ENCODE results near the gene CS.

GRCh38 chr12:56330936-56331490 lies 30.9 kb upstream of the CS start:
- TF ChIP-seq CTCF (IDR thresholded peaks at IDR 0.05; ENCODE audit: poor library complexity, severe bottlenecking), result no peak
- no peak for TF ChIP-seq TAF1 (IDR thresholded peaks at IDR 0.05; ENCODE audit: low read depth)
- no peak for TF ChIP-seq EP300 (conservative IDR thresholded peaks at IDR 0.05; ENCODE audit: poor library complexity, severe bottlenecking)
- no peak for TF ChIP-seq EZH2 (IDR thresholded peaks at IDR 0.05; ENCODE audit: borderline replicate concordance, insufficient read depth, low read length, poor library complexity, severe bottlenecking)
